Measurements from ENCODE around the gene HACL1. TPM values are rescaled to one million over a fixed set of nuclear protein-coding genes. Genes with fewer than 3 reads are reported as not detected.

Gene HACL1
- 0.91 and 1.9 TPM in 2 replicates for total RNA-seq (2014; rRNA removed; shearing (Covaris generic); ENCODE audit: low replicate concordance)

DNA sequence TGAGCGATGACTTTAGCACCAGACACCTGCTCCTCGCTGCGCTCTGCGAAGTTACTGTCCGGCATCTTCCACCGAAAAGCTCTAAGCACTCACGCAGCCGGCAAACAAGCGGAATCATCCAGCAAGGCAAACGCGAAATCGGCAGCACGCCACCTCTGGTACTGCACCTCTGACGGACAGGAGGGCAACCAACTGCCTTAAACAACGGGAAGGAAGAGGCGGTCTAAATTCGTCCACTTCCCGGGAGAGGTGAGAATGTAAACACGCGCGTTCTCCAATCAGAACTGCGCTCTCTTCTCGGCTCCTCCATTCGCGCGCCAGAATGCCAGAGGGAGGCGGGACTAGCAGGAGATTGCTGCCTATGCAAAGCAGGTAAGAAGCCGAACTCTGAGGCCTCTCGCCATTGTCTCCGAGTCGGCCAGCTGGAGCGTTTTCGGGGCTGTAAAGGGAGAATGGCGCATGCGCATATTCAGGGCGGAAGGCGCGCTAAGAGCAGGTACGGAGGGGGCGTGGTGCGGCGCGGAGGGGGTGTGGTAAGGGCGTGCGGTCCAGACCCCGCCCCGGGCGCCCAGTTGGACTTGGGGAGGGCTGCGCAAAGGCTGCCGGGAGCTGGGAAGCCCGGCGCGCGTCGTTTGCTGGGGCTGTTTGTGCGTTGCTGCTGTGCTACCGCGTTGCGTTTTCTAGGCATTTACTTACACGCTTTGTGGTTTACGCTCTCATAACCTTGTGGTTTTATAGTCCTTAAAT, at the start of gene HACL1, which contains the start of gene BTD:
HACL1 (minus strand) TSS at position 171 of the 747 bp plus-strand sequence; CDS start at position 65, 106 bp downstream.
BTD (plus strand) TSS at position 347 of the 747 bp plus-strand sequence. CDS start 33,695 bp downstream, outside the sequence.
- Histone ChIP-seq H3K9me3 (no peaks in the 10 kb centered on the region), H3K4me3 (peak within 1 kb of the TSS; percentile 85), H3K27me3 (no peaks in the 10 kb centered on the region), H3K36me3 (peaks cover 4% of the 10 kb centered on the region)
- peak; percentile 97 for DNase-seq

DNA sequence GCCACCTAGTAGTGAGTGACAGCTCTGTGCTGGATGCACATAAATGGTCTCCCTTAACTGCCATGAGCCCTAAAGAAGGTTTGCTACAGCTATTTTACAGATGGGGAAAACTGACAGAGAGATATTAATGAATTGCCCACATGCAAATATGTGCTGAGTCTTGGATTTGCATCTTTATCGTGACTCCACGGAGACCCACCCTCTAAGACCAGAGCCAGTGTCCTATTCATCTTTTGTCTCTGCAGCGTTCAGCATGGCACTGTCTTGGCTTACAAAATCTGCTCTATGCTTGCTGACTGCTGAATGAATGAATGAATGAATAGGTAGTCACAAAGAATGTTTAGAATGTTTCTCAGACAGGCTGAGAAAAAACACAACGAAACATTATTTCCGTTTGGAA, 48.5 kb upstream of the HACL1 start:
- Histone ChIP-seq H3K9me3 (no peaks in the 10 kb centered on the region), H3K36me3 (no peaks in the 10 kb centered on the region), H3K27me3 (no peaks in the 10 kb centered on the region), H3K4me3 (no peak overlapping the region)
- DNase-seq, result no peak

DNA sequence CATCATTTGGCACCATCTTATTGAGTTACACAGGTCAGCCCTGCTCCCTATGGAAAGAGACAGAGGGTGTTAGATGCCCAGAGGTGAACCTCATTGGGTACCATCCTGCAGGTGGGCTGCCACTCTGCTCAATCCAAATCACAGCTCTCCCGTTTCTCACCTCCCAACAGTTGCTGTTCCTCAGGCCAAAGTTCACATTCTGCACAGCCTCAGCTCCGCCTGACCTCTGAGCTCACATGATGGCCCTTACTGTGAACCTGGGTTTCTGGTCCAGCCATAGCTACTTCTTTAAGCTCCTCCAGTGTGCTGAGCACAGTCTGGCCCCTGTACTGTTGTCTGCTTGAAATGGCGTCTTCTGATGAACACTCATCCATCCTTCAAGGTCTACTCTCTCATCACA, 48.0 kb upstream of the HACL1 start:
- H3K9me3 ChIP-seq, result no peaks in the 10 kb centered on the region
- H3K27me3 ChIP-seq, result no peaks in the 10 kb centered on the region
- H3K4me3 ChIP-seq, result no peak overlapping the region
- DNase-seq, result no peak
- no peaks in the 10 kb centered on the region for H3K36me3 ChIP-seq

DNA sequence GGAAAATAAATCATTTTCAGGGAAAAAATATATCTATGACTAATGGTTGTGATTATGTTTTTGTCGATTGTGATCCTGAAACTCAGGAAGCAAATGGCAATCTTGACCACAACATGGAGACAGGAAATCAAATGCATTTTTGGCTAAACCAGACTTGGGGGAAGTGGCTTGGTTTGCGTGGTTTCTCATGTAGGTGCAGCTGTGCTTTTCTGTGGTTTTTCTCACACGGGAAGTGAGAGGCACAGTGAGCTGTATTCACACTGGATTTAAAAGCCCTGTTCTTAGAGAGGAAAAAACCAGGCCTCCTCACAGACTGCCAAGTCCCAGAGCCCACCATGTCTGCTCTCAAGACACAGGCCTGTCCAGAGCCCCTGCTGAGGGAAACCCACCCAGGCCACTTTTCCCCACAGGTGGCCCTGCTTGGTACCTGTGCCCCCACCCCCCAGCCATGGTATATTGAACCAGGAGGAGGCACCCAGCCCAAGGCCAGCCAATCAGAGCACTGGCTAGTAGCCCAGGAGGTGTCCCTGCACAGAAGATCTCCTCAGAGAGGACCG, 46.3 kb upstream of the HACL1 start:
- Histone ChIP-seq H3K4me3 (no peak overlapping the region), H3K36me3 (no peaks in the 10 kb centered on the region), H3K27me3 (no peaks in the 10 kb centered on the region), H3K9me3 (no peaks in the 10 kb centered on the region)
- DNase-seq, result peak; percentile 56

DNA sequence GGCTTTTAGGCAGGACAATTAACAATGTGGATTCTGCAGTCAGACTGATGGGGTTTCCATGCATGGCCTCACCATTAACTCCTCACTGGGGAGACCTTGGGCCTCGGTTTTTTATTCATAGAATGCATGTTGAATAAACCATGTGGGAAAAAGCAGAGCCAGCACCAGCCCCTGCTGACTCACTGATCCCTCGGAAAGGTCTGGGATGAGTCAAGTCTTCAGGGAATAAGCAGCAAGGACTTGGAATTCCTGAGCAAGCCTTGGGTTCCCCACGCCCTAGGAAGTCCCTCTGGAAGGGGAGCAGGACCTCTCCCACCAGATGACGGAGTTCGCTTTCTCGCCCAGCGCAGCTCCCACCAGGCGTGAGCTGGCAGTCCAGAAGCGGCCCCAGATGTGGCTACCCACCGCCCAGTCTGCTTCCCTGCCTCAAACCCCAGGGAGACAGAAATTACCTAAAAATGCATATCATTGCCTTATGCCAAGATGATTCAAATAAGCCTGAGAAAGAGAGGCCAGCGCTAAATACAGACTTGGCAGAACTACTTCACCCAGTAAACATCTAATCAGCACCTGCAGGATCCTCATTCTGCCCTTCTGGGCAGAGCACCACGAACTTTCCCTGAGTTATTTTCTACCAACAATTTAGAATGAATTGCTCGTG, 45.6 kb upstream of the HACL1 start:
- H3K36me3 ChIP-seq, result no peaks in the 10 kb centered on the region
- H3K9me3 ChIP-seq, result no peaks in the 10 kb centered on the region
- H3K27me3 ChIP-seq, result no peaks in the 10 kb centered on the region
- H3K4me3 ChIP-seq, result no peak overlapping the region
- peak; percentile 94 for DNase-seq

DNA sequence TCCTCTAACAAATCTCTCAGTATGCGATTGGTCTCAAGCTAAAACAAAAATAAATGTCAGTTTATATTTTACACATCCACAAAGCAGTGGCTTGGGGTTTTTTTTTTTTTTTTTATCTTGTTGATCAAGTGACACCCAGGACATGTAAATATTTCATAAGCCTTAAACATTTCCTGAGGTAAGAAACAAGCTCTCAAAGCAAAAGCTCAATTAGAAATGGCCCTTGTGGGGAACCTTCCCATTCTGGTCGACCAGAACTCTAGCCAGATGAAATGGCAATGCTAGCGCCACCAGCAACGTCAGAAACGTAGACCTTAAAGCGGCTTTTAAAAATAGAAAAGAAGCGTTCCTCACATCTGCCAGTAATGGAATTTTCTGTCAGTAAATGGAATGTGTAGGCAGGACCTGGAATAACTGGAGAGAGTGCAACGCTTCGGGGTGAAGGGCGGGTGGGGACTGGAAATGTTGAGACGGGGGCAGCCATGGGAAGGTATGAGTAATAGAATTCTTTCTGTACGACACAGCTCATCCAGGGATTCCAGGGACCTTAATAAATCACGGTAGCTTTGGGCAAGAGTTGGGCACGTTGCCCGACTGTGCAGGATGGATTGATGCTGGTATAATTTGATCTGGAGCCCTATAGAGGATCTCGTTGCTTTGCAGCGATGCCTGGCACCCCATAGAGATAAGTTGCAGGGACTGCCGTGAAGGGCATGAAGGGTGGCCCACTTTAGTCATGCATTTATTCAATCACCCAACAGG, 44.6 kb upstream of the HACL1 start:
- Histone ChIP-seq H3K36me3 (no peaks in the 10 kb centered on the region), H3K4me3 (no peak overlapping the region), H3K27me3 (no peaks in the 10 kb centered on the region), H3K9me3 (no peaks in the 10 kb centered on the region)
- DNase-seq, result peak; percentile 84

DNA sequence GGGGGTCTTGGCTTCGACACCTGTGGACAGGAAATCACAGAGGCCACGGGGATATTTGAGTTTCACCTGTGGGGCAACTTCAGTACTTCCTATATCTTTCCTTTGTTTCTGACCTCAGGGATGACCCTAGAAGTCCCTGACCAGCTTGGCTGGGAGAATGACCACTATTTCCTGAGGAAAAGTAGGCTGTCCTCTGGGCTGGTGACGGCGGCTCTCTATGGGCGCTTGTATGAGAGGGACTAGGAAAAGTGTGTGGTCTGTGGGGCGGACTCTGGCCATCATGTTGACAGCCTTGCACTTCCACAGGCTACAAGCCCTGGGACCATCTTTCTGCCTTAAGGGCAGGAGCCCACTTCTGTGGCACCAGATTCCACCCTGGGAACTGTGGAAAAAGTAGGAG, 43.9 kb upstream of the HACL1 start:
- H3K36me3 ChIP-seq, result no peaks in the 10 kb centered on the region
- no peaks in the 10 kb centered on the region for H3K9me3 ChIP-seq
- no peak overlapping the region for H3K4me3 ChIP-seq
- no peaks in the 10 kb centered on the region for H3K27me3 ChIP-seq
- no peak for DNase-seq

DNA sequence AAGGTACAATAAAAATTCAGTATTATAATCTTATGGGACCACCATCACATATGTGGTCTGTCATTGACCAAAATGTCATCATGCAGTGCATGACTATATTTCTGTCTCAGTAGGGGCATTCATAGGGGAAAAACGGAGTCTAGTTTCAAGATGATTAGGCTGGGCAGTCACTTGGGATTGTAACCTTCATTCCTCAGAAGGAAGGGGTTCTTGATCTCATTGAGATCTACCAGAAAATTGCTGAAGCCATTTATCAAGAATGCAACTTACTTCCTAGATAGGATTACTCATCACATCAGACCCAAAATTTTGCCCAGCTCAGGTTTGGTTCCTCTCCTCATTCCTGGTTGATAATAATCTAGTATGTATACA, 37.5 kb upstream of the HACL1 start:
- DNase-seq, result no peak
- Histone ChIP-seq H3K36me3 (no peaks in the 10 kb centered on the region), H3K9me3 (no peaks in the 10 kb centered on the region), H3K4me3 (no peak overlapping the region), H3K27me3 (no peaks in the 10 kb centered on the region)

DNA sequence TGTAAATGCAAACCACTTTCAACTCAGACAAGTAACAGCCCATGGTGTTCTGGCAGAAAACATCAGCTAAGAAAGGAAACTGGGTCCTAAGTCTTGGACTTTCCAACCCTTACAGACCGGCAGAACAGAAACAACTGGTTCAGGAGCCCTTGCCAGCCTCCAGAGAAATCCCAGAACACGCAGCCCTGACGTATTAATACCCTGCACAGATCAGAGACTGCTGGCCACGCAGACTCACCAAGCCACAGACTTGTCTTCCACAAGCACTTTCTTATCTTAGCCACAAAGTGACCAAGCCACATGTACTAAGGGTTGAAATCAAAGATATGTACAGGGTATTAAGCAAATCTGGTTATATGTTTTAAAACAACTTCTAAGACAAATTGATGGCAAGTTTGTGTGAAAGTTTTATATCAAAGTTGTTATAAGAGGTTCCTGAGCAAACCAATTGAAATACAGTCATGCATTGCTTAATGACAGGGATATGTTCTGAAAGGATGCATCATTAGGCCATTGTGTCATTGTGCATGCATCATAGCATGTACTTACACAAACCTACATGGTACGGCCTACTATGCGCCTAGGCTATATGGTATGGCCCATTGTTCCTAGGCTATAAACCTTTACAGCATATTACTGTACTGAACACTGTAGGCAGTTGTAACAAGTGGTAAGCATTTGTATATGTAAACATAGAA, 37.0 kb upstream of the HACL1 start:
- no peak for DNase-seq
- no peaks in the 10 kb centered on the region for H3K27me3 ChIP-seq

DNA sequence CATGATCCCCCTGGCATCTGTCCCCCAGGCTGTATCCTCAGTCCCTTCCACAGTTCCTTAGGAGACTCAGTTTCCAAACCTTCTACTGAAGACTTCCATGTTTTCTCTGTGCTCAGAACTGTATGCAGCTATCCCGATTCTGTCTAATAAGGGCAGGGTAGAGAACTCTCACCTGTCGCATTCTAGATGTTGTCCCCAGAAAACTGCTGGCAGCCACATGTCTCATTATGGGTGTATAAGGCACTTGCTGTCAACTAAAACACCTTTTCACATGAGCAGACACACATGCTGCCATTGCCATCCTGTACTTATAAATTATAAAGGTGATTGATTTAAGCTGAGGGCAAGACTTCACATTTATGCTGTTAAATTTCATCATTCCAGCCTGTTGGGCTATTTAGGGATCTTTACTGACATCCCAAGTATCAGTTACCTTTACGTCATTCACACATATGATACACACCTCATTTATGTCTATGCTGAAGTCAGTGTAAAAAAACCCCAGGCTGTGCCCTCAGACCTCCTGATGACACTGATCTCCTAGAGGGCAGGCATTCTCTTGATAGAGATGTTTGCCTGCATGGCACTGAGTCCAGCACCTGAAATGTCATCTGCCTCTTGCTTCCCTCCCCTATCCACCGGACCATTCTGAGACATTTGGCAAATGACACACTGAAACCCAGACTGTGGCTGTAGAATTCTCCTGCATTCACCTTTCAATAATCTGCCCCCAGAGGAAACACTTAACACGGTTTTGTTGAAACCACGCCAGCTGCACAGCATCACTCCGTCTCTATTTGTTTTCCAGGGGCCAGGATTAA, 36.0 kb upstream of the HACL1 start:
- Histone ChIP-seq H3K36me3 (no peaks in the 10 kb centered on the region), H3K9me3 (no peaks in the 10 kb centered on the region), H3K4me3 (no peak overlapping the region), H3K27me3 (no peaks in the 10 kb centered on the region)
- DNase-seq, result no peak

More for the DNA sequence above, 37.0 kb upstream of the HACL1 start:
- Histone ChIP-seq H3K36me3 (no peaks in the 10 kb centered on the region), H3K4me3 (no peak overlapping the region), H3K9me3 (no peaks in the 10 kb centered on the region)

DNA sequence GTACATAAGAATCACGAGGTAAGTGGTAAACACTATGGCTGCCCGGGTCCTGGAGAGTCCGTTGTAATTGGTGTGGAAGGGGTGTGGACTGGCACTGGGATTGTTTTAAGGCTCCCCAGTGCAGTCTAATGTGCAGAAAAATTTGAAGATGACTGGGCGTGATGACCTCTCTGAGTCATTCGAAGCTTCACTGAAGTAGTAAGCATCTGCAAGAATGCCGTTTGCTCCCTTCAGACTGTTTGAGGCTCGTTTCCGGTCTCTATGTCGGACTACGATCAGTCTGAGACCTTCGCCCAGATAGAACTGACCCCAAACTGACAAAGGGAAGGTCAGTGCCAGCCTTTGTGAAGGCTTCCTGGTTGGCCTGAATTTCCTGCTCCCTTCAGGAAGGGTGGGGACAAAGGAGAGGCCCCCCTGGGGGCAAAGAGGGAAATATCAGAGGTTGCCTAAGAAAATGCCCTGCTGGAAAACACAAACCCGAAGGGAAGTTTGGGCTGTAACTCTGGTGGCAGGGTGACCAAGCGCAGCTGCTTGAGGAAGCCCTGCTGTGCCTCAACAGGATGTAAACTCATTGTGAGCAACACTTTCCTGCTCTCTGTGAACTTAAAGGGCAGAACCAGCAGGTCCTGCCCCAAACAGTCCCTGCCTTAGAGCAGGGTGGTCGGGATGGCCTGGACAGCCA, 34.8 kb upstream of the HACL1 start:
- Histone ChIP-seq H3K9me3 (no peaks in the 10 kb centered on the region), H3K36me3 (no peaks in the 10 kb centered on the region), H3K27me3 (no peaks in the 10 kb centered on the region), H3K4me3 (no peak overlapping the region)
- peak; percentile 68 for DNase-seq

DNA sequence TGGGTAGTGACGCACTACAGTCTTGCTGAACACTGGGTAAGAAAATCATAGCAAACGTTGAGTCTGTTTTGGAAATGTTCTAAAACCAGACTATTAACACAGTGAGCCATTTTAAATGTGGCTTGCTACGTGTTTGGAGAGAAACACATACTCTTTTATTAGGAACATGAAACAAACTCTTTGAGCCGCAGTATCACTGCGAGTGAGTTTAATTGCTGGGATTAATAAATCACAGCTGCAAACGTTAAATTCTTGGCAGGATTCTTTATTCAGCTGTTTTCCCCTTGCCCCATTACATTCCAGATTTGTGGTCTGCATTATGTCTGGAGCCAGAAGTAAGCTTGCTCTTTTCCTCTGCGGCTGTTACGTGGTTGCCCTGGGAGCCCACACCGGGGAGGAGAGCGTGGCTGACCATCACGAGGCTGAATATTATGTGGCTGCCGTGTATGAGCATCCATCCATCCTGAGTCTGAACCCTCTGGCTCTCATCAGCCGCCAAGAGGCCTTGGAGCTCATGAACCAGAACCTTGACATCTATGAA, 33.8 kb upstream of the HACL1 start:
- Histone ChIP-seq H3K27me3 (no peaks in the 10 kb centered on the region), H3K4me3 (no peak overlapping the region), H3K9me3 (no peaks in the 10 kb centered on the region), H3K36me3 (no peaks in the 10 kb centered on the region)
- DNase-seq, result no peak

DNA sequence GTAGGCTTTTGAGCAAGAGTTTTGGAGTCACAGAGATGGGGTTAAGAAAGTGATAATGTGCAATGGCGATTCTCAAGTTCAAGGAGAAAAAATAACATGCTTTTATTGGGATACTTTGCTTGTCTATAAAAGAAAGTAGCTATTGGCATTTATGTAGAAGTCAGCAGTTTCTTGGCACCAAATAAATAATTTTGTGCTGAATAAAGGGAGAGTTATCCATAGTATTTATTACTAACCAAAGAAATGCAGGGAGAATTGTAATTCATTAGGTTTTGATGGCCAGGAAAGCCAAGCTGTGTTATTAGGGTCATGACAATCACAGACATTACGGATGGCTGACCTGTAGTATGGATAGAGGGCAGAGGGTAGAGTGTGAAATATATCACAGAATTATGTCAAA, 33.3 kb upstream of the HACL1 start:
- DNase-seq, result no peak
- Histone ChIP-seq H3K9me3 (no peaks in the 10 kb centered on the region), H3K27me3 (no peaks in the 10 kb centered on the region), H3K36me3 (no peaks in the 10 kb centered on the region), H3K4me3 (no peak overlapping the region)

DNA sequence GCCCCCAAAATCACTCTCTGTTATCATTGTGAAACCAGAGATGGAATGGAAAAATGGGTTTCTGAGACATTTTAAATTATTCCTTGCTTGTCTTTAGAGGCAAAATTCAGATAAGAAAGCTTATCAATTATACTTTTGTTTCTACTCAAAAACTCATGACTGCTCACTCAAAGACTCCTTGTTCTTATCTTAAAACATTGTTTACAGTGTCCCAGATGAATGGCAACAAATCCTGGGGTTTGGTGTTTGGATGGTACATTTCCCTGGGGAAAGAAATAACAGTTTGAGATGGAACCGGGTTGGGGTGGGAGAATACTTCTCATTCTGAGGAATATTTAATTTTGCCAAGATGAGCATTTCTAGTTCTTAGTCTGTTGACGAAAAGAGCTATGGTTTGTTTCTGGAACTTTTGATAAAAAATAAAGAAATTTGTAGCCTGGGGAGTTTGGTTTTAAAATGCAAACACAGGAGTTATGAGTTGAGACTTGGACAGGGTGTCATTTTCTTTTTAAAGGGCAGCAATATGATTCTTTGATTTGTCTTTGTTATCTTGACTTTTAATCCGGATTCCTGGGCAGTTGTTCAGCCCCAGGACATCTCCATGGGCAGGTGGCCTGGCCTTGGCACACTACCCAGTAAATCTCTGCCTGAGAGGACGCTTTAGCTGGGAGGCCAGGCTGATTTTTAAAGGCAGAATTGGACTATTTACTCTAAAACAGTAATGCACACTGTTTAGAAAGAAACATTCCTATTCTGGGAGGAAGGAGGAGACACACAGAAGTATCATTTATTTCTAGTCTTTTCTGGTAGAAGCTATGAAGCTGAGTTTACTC, 32.6 kb upstream of the HACL1 start:
- Histone ChIP-seq H3K4me3 (no peak overlapping the region), H3K27me3 (no peaks in the 10 kb centered on the region), H3K36me3 (no peaks in the 10 kb centered on the region), H3K9me3 (no peaks in the 10 kb centered on the region)
- peak; percentile 57 for DNase-seq

All from MG63 (cell line).